ENCODE data around the gene NRF1. TPM values are rescaled to one million over a fixed set of nuclear protein-coding genes. Genes with fewer than 3 reads are reported as not detected.

The NRF1 gene
- total and polyA plus RNA-seq, 10 of the 15 experiments (the other 5 are each of a cell fraction or from before 2014, with no cell fraction given), result 3.5 to 23.1 (median 13.5) TPM

DNA sequence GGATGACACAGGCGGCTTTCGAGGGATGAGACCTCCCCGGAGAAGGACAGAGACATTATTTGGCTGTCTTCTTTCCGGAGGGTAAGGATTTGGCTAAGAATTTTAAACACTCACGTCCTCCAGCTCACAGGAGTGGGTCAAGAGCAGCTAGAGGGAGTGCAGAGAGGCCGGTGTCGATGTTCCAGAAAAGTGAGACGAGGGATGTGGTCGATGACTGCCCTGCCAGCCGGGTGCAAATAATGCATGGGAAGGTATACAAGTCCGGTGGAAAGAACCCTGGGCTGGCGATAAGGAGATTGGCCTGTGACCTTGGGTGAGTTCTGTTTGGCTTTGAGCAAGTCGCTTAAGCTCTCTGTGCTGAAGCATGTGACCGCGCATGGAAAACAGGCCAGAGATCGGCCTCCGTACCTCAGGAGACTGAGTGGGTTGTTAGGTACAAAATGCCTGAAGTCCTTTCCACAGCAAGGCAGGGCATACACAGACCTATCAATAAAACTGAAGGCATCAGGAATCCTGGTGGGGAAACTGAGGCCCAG lies 192.1 kb downstream of the NRF1 start:
- Histone ChIP-seq H3K27ac (ENCODE audit: control insufficient read depth, insufficient read depth) (no peak overlapping the region), H3K4me1 (ENCODE audit: control insufficient read depth, insufficient read depth, low read length) (no peaks in the 10 kb centered on the region), H3K27me3 (replicated peaks in 1 of 2; ENCODE audit: control insufficient read depth in 2 of 2, insufficient read depth in 2 of 2, low read length in 1 of 2) (no peaks in the 10 kb centered on the region; a peak in 1 of 4 replicates), H3K4me3 (no peak overlapping the region), H3K4me2 (ENCODE audit: control insufficient read depth, insufficient read depth) (no peak overlapping the region), H3K9ac (ENCODE audit: control insufficient read depth, insufficient read depth, low read length) (no peak overlapping the region), H3K79me2 (ENCODE audit: control insufficient read depth, insufficient read depth, low read length) (no peaks in the 10 kb centered on the region), H2AFZ (ENCODE audit: control insufficient read depth, low read depth, low read length) (no peak overlapping the region), H4K20me1 (ENCODE audit: control insufficient read depth, insufficient read depth) (no peaks in the 10 kb centered on the region), H3K36me3 (ENCODE audit: control insufficient read depth in 2 of 2, insufficient read depth in 2 of 2, low read length in 1 of 2) (no peaks in the 10 kb centered on the region), H3K9me3 (replicated peaks; ENCODE audit: control insufficient read depth, insufficient read depth, low read length) (no peaks in the 10 kb centered on the region)
- no peak for ATAC-seq
- DNase-seq (ENCODE audit: low read depth, low spot score), result no peak
- intact Hi-C loops (cut with micrococcal nuclease; ENCODE audit: unreplicated experiment), result no loop called here
- ChIA-PET CTCF (interaction anchor here (1.1 kb wide), 1 partner anchor 16 kb away, joined by 3 read pairs; no protein-coding TSS in a partner anchor), POLR2A (no interaction called here), SMC1A (ENCODE audit: uncharacterized antibody, unreplicated experiment) (interaction anchor here (1.3 kb wide), 1 partner anchor 10 kb away, joined by 4 read pairs; no protein-coding TSS in a partner anchor), RAD21 (ENCODE audit: unreplicated experiment) (no interaction called here)
- in situ Hi-C loops (cut with MboI), result no loop called here
- TF ChIP-seq SMARCA5 (IDR thresholded peaks at IDR 0.05), result no peak
- no peak for TF ChIP-seq MXI1 (IDR thresholded peaks at IDR 0.05; ENCODE audit: low read depth, low read length)
- no peak for TF ChIP-seq CHD2 (IDR thresholded peaks at IDR 0.05; ENCODE audit: borderline replicate concordance, low read depth, low read length)
- no peak for TF ChIP-seq RFX5 (IDR thresholded peaks at IDR 0.05; ENCODE audit: low read depth, low read length)
- TF ChIP-seq, protein P1, sequence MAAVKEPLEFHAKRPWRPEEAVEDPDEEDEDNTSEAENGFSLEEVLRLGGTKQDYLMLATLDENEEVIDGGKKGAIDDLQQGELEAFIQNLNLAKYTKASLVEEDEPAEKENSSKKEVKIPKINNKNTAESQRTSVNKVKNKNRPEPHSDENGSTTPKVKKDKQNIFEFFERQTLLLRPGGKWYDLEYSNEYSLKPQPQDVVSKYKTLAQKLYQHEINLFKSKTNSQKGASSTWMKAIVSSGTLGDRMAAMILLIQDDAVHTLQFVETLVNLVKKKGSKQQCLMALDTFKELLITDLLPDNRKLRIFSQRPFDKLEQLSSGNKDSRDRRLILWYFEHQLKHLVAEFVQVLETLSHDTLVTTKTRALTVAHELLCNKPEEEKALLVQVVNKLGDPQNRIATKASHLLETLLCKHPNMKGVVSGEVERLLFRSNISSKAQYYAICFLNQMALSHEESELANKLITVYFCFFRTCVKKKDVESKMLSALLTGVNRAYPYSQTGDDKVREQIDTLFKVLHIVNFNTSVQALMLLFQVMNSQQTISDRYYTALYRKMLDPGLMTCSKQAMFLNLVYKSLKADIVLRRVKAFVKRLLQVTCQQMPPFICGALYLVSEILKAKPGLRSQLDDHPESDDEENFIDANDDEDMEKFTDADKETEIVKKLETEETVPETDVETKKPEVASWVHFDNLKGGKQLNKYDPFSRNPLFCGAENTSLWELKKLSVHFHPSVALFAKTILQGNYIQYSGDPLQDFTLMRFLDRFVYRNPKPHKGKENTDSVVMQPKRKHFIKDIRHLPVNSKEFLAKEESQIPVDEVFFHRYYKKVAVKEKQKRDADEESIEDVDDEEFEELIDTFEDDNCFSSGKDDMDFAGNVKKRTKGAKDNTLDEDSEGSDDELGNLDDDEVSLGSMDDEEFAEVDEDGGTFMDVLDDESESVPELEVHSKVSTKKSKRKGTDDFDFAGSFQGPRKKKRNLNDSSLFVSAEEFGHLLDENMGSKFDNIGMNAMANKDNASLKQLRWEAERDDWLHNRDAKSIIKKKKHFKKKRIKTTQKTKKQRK (IDR thresholded peaks at IDR 0.05; ENCODE audit: low read depth, low read length), result no peak
- TF ChIP-seq, protein P2, sequence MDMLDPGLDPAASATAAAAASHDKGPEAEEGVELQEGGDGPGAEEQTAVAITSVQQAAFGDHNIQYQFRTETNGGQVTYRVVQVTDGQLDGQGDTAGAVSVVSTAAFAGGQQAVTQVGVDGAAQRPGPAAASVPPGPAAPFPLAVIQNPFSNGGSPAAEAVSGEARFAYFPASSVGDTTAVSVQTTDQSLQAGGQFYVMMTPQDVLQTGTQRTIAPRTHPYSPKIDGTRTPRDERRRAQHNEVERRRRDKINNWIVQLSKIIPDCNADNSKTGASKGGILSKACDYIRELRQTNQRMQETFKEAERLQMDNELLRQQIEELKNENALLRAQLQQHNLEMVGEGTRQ (IDR thresholded peaks at IDR 0.05; ENCODE audit: borderline replicate concordance, low read depth, low read length), result no peak
- no peak for TF ChIP-seq HDGF (IDR thresholded peaks at IDR 0.05)
- TF ChIP-seq, protein P3, sequence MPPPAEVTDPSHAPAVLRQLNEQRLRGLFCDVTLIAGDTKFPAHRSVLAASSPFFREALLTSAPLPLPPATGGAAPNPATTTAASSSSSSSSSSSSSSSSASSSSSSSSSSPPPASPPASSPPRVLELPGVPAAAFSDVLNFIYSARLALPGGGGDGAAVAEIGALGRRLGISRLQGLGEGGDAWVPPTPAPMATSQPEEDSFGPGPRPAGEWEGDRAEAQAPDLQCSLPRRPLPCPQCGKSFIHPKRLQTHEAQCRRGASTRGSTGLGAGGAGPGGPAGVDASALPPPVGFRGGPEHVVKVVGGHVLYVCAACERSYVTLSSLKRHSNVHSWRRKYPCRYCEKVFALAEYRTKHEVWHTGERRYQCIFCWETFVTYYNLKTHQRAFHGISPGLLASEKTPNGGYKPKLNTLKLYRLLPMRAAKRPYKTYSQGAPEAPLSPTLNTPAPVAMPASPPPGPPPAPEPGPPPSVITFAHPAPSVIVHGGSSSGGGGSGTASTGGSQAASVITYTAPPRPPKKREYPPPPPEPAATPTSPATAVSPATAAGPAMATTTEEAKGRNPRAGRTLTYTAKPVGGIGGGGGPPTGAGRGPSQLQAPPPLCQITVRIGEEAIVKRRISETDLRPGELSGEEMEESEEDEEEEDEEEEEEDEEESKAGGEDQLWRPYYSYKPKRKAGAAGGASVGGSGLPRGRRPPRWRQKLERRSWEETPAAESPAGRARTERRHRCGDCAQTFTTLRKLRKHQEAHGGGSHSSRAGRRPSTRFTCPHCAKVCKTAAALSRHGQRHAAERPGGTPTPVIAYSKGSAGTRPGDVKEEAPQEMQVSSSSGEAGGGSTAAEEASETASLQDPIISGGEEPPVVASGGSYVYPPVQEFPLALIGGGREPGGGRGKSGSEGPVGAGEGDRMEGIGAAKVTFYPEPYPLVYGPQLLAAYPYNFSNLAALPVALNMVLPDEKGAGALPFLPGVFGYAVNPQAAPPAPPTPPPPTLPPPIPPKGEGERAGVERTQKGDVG (CRISPR knock-in tag; IDR thresholded peaks at IDR 0.05), result no peak
- TF ChIP-seq ZNF622 (IDR thresholded peaks at IDR 0.05), result no peak
- no peak for TF ChIP-seq RAD51 (IDR thresholded peaks at IDR 0.05)
- TF ChIP-seq MYB (IDR thresholded peaks at IDR 0.05; ENCODE audit: borderline replicate concordance, low read depth, low read length), result no peak
- no peak for TF ChIP-seq POLR2AphosphoS2 (IDR thresholded peaks at IDR 0.05; ENCODE audit: low read depth, low read length)
- no peak for TF ChIP-seq MEF2A (IDR thresholded peaks at IDR 0.05; ENCODE audit: insufficient read depth, low read depth, low read length)
- no peak for TF ChIP-seq LARP7 (IDR thresholded peaks at IDR 0.05)
- no peak for TF ChIP-seq NFYB (IDR thresholded peaks at IDR 0.05; ENCODE audit: insufficient read depth, low read depth, low read length)
- no peak for FAIRE-seq
- no TSS peak for BruUV-seq (replicated peaks)
- 64% methylated on average over 17 of the region's 17 CpGs for WGBS (ENCODE audit: insufficient coverage, insufficient replicate concordance, low lambda C conversion rate, missing lambda C conversion rate)
